Activated CD4-positive, CD25-positive, alpha-beta regulatory T cell treated with anti-CD3 and anti-CD28 coated beads, Interleukin-2, amount 50 U/mL, for 72 hours (primary cell): Measurements from ENCODE around the gene DOHH.
"Not testable (repeated sequence)": the region's sequence is repeated elsewhere in the genome, so short reads cannot be mapped to it uniquely, and the experiment has no call there.

Experiments used
- DNase-seq: peaks from one replicate; pipeline ENCODE4 v3.0.0; 2021

DOHH gene

GRCh38 chr19:3534375-3535234 is 34.1 kb upstream of the DOHH start:
- no peak for DNase-seq

- DNase-seq, result no peak
Observed at GRCh38 chr19:3533563-3534216, 33.2 kb upstream of the DOHH start.

- DNase-seq, result no peak
Observed at GRCh38 chr19:3533033-3533432, 32.6 kb upstream of the DOHH start.

DNA sequence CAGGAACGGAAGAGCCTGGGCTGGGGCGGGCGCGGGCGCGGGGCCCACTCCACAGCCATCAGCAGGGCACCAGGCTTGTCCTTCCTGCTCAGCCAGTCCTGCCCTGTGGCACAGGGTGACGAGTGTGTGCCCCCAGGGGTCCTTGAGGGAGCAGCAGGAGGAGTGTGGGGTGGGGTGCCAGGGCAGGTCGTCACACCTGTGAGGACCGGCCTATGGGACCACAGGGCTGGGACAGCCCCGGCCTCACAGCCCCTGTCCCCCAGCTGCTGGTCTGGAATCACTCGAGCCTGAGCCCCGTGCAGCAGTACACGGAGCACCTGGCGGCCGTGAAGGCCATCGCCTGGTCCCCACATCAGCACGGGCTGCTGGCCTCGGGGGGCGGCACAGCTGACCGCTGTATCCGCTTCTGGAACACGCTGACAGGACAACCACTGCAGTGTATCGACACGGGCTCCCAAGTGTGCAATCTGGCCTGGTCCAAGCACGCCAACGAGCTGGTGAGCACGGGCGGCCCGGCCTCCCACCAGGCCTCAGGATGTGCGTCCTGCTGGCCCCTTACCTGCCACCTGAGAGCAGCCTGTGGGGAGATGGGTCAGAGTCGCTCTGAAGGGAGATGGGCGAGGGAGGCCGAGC is 31.8 kb upstream of the DOHH start:
- DNase-seq, result no peak

DNA sequence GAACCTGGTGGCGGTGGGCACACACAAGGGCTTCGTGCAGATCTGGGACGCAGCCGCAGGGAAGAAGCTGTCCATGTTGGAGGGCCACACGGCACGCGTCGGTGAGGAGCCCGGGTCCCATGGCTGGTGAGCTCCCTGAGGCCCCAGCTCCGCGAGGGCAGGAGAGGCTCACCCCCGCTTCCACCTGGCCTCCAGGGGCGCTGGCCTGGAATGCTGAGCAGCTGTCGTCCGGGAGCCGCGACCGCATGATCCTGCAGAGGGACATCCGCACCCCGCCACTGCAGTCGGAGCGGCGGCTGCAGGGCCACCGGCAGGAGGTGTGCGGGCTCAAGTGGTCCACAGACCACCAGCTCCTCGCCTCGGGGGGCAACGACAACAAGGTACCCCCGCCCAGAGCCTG is 31.2 kb upstream of the DOHH start:
- no peak for DNase-seq

DNA sequence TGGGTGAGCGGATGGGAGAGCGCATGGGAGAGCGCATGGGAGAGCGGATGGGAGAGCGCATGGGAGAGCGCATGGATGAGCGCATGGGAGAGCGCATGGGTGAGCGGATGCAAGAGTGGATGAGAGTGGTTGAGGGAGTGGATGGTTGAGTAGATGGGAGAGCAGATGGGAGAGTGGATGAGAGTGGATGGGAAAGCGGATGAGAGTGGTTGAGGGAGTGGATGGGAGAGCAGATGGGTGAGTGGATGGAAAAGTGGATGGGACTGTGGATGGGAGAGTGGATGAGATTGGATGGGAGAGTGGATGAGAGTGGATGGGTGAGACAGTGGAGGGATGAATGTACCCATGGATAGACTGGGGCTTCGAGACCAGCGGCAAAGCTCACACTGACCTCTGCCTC is 29.9 kb upstream of the DOHH start:
- no peak for DNase-seq

DNA sequence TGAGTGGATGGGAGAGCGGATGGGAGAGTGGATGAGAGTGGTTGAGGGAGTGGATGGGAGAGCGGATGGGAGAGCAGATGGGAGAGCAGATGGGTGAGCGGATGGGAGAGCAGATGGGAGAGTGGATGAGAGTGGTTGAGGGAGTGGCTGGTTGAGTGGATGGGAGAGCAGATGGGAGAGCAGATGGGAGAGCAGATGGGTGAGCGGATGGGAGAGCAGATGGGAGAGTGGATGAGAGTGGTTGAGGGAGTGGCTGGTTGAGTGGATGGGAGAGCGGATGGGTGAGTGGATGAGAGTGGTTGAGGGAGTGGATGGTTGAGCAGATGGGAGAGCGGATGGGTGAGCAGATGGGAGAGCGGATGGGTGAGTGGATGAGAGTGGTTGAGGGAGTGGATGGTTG is 28.8 kb upstream of the DOHH start:
- not testable (repeated sequence) for DNase-seq

DNA sequence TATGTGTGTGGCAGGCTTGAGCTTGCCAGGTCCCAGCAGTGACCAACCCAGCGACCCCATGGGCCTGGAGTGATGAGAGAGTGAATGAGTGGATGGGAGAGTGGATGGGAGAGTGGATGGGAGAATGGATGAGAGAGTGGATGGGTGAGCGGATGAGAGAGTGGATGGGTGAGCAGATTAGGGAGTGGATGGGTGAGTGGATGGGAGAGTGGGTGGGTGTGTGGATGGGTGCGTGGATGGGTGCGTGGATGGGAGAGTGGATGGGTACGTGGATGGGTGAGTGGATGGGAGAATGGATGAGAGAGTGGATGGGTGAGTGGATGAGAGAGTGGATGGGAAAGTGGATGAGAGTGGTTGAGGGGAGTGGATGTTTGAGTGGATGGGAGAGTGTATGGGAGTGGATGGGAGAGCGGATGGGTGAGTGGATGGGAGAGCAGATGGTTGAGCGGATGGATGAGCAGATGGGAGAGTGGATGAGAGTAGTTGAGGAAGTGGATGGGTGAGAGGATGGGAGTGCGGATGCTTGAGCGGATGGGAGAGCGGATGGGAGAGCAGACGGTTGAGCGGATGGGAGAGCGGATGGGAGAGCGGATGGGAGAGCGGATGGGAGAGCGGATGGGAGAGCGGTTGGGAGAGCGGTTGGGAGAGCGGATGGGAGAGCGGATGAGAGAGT is 28.2 kb upstream of the DOHH start:
- DNase-seq, result no peak

GRCh38 chr19:3528080-3528479 is 27.6 kb upstream of the DOHH start:
- DNase-seq, result no peak

- DNase-seq, result no peak
Observed at GRCh38 chr19:3527238-3527910, 26.9 kb upstream of the DOHH start.

DNA sequence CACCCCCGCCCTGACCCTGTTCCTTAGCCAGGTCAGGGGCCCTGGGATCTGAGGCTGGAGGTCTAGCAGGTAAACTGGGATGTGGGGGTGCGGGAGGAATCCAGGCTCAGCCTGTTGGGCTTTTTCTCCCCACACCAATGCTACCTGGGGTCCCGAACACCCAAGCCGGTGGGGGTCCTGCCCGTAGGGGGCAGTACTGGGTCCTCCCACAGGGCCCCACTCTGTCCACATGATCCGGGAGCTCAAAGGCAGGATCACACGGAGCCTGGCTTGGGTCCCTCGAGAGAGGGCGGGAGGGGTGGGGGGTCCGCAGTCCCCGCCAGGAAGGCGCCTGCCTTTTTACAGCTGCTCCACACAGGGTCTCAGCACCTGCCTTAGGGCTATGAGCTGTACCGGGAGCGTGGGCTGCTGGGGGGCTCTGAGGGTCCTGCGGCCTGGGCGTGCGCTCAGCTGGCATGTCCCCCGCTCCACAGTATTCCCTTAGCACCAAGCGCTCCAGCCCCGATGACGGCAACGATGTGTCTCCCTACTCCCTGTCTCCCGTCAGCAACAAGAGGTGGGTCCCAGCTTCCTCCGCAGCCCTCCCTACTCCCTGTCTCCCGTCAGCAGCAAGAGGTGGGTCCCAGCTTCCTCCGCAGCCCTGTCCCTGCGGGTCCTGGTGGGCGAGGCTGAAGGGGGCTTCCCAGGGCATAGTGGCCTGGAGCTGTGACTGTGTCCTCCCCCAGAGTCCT is 26.2 kb upstream of the DOHH start:
- no peak for DNase-seq

GRCh38 chr19:3524904-3525451 is 24.5 kb upstream of the DOHH start:
- no peak for DNase-seq

DNA sequence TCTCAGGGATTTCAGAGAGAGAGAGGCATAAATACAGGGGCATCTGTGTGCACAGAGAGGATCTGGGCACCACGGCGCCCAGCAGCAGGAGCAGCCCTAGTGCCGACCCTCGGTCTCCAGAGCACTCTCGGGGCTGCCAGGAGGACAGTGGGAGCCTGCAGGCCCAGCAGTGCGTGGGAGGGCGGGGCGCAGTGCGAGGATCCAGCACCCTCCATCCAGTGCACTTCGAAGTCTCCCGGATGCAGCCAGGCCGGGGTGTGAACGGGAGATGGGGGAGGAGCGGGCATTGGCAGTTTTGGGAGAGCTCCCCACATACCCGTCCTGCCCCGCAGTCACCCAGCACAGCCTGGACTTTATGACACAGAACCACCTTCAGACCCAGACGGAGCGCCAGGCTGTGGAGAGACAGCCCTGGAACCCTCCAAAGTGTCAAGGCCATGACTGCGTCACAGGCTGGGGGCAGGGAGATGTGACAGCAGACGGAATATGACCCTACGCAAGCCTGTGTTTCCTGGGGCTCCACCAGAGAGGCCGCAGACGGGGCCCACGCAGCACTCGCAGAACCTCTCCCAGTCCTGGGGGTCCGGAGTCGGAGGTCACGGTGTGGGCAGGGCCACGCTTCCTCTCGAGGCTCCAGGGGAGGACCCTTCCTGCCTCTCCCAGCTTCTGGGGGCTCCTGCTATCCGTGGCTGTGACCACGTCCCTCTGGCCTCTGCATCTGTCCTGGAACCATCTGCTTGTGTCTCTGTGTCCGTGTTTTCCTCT is 23.8 kb upstream of the DOHH start:
- no peak for DNase-seq

GRCh38 chr19:3523361-3524077 is 23.0 kb upstream of the DOHH start:
- DNase-seq, result no peak

GRCh38 chr19:3522421-3523360 is 22.2 kb upstream of the DOHH start:
- DNase-seq, result no peak

DNA sequence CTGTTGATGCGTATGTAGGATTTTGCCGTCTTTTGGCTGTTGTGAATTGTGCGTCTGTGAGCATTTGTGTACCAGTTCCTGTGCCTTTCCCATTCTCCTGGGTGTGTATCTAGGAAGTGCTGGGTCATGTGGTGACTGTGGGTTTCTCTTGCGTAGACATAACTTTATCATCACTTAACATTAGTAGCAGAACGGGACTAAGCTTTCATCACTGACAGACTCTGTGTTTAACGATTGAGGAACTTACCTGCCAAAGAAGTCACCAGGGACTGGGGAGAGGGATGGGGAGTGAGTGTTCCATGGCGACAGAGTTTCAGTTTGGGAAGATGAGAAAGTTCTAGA is 20.6 kb upstream of the DOHH start:
- no peak for DNase-seq

DNA sequence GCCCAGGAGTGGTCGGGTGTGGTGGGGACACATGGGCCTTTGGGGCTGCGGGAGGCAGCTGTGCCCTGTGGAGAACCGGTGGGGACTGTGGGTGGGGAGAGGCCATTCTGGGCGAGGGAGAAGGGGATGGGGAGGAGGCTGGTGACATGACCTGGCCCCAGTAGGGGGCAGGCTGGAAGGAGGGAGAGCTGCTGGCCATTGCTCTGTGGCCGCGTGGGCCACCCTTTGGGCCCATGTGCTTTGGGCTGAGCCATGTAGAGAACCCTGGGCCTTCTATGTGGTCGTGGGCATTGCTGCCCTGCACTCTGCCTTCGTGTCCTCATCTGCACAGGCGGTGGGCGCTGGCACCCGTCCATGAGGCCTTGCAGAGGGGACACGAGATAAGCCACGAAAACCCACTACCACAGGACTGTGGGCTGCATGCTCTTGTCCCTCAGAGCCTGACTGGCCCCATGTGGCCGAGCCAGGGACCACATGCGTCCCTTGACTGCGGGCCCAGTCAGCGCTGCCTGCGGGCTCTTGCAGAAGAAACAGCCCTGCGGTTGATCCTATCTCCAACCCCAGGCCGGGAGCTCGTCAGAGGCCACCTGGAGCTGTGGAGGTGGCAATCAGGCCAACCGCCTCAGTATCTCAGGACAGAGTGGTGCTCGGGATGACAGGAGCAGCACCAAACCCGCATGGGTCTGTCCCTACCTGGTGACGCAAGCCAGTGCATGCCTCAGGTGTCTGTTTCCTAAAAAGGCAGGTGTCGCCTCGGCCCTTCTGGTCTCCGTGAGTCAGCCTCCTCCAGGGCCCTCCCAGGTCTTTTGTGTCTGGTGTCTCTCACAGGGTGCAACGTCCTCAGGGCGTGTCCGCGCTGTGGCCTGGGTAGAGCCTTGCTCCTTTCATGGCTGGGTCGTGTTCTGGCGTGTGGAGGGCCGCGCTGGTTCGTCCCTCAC is 20.0 kb upstream of the DOHH start:
- no peak for DNase-seq

GRCh38 chr19:3519126-3519525 is 18.7 kb upstream of the DOHH start:
- DNase-seq, result no peak
